ENCODE data around the gene METTL14. TPM values are rescaled to one million over a fixed set of nuclear protein-coding genes. Genes with fewer than 3 reads are reported as not detected.

Gene METTL14
- total RNA-seq, 4 donors from 2014 or later: 32.2 to 50.4 (median 39.0) TPM

- no peak for TF ChIP-seq CTCF (IDR thresholded peaks at IDR 0.05; ENCODE audit: low read depth)
Observed at GRCh38 chr4:118749347-118749988, 64.3 kb downstream of the METTL14 start.

GRCh38 chr4:118751629-118752323, 66.6 kb downstream of the METTL14 start:
- no peak for TF ChIP-seq CTCF (IDR thresholded peaks at IDR 0.05; ENCODE audit: low read depth)

- TF ChIP-seq CTCF (IDR thresholded peaks at IDR 0.05; ENCODE audit: low read depth): no peak
Observed at GRCh38 chr4:118752551-118752950, 67.4 kb downstream of the METTL14 start.

GRCh38 chr4:118753096-118753495, 67.9 kb downstream of the METTL14 start:
- TF ChIP-seq CTCF (IDR thresholded peaks at IDR 0.05; ENCODE audit: low read depth): no peak

- no peak for TF ChIP-seq CTCF (IDR thresholded peaks at IDR 0.05; ENCODE audit: low read depth)
Observed at GRCh38 chr4:118753685-118754084, 68.5 kb downstream of the METTL14 start.

- TF ChIP-seq CTCF (IDR thresholded peaks at IDR 0.05; ENCODE audit: low read depth): no peak
Observed at GRCh38 chr4:118754890-118755289, 69.7 kb downstream of the METTL14 start.

- TF ChIP-seq CTCF (IDR thresholded peaks at IDR 0.05; ENCODE audit: low read depth): no peak
Observed at GRCh38 chr4:118755438-118756226, 70.4 kb downstream of the METTL14 start.

All from subcutaneous adipose tissue (tissue), 4 donors.